ENCODE results near the gene UBE2O.
"Not testable (repeated sequence)": the region's sequence is repeated elsewhere in the genome, so short reads cannot be mapped to it uniquely, and the experiment has no call there.

Gene UBE2O

GRCh38 chr17:76370261-76370993 lies 82.5 kb downstream of the UBE2O start:
- DNase-seq (ENCODE audit: low spot score) = no peak

- no peak for DNase-seq (ENCODE audit: low spot score)
Observed at GRCh38 chr17:76369804-76370203, 83.1 kb downstream of the UBE2O start.

- no peak for DNase-seq (ENCODE audit: low spot score)
Observed at GRCh38 chr17:76369379-76369778, 83.6 kb downstream of the UBE2O start.

GRCh38 chr17:76368545-76368944 lies 84.4 kb downstream of the UBE2O start:
- DNase-seq (ENCODE audit: low spot score) = no peak

GRCh38 chr17:76367642-76368041 lies 85.3 kb downstream of the UBE2O start:
- no peak for DNase-seq (ENCODE audit: low spot score)

GRCh38 chr17:76366247-76366646 lies 86.7 kb downstream of the UBE2O start:
- DNase-seq (ENCODE audit: low spot score) = no peak

- no peak for DNase-seq (ENCODE audit: low spot score)
Observed at GRCh38 chr17:76365256-76365903, 87.6 kb downstream of the UBE2O start.

- DNase-seq (ENCODE audit: low spot score) = no peak
Observed at GRCh38 chr17:76363107-76363842, 89.7 kb downstream of the UBE2O start.

GRCh38 chr17:76360461-76360860 lies 92.5 kb downstream of the UBE2O start:
- DNase-seq (ENCODE audit: low spot score) = no peak

GRCh38 chr17:76359776-76360175 lies 93.2 kb downstream of the UBE2O start:
- not testable (repeated sequence) for DNase-seq (ENCODE audit: low spot score)

GRCh38 chr17:76359375-76359774 lies 93.6 kb downstream of the UBE2O start:
- DNase-seq (ENCODE audit: low spot score) = no peak

- no peak for DNase-seq (ENCODE audit: low spot score)
Observed at GRCh38 chr17:76357597-76358158, 95.3 kb downstream of the UBE2O start.

- DNase-seq (ENCODE audit: low spot score) = no peak
Observed at GRCh38 chr17:76356803-76357456, 96.0 kb downstream of the UBE2O start.

- peak; percentile 27 for DNase-seq (ENCODE audit: low spot score)
Observed at GRCh38 chr17:76354747-76355310, 98.1 kb downstream of the UBE2O start.

- no peak for DNase-seq (ENCODE audit: low spot score)
Observed at GRCh38 chr17:76354317-76354729, 98.6 kb downstream of the UBE2O start.

- DNase-seq (ENCODE audit: low spot score) = peak; percentile 88
Observed at GRCh38 chr17:76353599-76354316, 99.2 kb downstream of the UBE2O start, which contains the start of gene PRPSAP1. TSS of gene PRPSAP1 (minus strand) at chr17:76353916. CDS start at chr17:76353703, 213 bp downstream.

- no peak for DNase-seq (ENCODE audit: low spot score)
Observed at GRCh38 chr17:76353004-76353598, 99.9 kb downstream of the UBE2O start.

- DNase-seq (ENCODE audit: low spot score) = no peak
Observed at GRCh38 chr17:76351526-76352071, 101.4 kb downstream of the UBE2O start.

GRCh38 chr17:76350463-76350862 lies 102.5 kb downstream of the UBE2O start:
- DNase-seq (ENCODE audit: low spot score) = no peak

- not testable (repeated sequence) for DNase-seq (ENCODE audit: low spot score)
Observed at GRCh38 chr17:76346936-76347335, 106.0 kb downstream of the UBE2O start.
